ENCODE measurements around the gene NOS3. TPM values are rescaled to one million over a fixed set of nuclear protein-coding genes. Genes with fewer than 3 reads are reported as not detected.

NOS3 gene
- total and polyA plus RNA-seq, 9 of the 15 experiments (the other 6 are each of a cell fraction or from before 2014, with no cell fraction given): 1.1 to 121 (median 23.6) TPM

DNA sequence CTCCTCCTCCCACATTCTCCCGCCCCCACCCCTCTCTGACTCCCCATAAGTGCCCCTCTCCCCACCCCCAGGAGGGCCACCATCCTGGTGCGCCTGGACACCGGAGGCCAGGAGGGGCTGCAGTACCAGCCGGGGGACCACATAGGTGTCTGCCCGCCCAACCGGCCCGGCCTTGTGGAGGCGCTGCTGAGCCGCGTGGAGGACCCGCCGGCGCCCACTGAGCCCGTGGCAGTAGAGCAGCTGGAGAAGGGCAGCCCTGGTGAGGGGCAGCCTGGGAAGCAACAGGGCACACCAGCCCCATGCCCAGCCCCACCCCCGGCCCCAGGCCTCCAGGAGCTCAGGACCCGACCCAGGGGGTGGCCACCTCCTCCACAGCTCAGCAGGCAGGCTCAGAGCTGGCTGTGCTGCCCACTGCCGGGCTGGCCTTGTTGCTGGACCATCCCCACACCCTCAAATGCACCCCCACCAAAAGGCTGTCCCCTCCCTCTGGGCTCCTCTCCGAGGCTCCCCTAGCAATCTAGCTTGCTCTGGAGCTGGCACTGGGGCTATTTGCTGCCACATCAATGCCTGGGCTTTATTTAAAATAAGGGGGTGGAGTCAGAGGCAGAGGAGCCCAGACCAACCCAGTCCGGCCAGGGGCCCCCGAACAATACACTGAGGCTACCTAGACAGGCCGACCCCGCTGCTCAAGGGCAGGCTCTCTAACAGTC, 18.7 kb downstream of the NOS3 start (continued):
- TF ChIP-seq, protein P1, sequence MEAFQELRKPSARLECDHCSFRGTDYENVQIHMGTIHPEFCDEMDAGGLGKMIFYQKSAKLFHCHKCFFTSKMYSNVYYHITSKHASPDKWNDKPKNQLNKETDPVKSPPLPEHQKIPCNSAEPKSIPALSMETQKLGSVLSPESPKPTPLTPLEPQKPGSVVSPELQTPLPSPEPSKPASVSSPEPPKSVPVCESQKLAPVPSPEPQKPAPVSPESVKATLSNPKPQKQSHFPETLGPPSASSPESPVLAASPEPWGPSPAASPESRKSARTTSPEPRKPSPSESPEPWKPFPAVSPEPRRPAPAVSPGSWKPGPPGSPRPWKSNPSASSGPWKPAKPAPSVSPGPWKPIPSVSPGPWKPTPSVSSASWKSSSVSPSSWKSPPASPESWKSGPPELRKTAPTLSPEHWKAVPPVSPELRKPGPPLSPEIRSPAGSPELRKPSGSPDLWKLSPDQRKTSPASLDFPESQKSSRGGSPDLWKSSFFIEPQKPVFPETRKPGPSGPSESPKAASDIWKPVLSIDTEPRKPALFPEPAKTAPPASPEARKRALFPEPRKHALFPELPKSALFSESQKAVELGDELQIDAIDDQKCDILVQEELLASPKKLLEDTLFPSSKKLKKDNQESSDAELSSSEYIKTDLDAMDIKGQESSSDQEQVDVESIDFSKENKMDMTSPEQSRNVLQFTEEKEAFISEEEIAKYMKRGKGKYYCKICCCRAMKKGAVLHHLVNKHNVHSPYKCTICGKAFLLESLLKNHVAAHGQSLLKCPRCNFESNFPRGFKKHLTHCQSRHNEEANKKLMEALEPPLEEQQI (IDR thresholded peaks at IDR 0.05): no peak
- TF ChIP-seq ERF (CRISPR knock-in tag; IDR thresholded peaks at IDR 0.05): no peak
- TF ChIP-seq MEF2D (tag; conservative IDR thresholded peaks at IDR 0.05; ENCODE audit: low read depth): no peak
- TF ChIP-seq ZNF354B (CRISPR knock-in tag; IDR thresholded peaks at IDR 0.05): no peak
- no peak for TF ChIP-seq BHLHE40 (IDR thresholded peaks at IDR 0.05; ENCODE audit: low read length)
- no peak for TF ChIP-seq PHF20 (IDR thresholded peaks at IDR 0.05; ENCODE audit: partially characterized antibody)
- TF ChIP-seq, protein P2, sequence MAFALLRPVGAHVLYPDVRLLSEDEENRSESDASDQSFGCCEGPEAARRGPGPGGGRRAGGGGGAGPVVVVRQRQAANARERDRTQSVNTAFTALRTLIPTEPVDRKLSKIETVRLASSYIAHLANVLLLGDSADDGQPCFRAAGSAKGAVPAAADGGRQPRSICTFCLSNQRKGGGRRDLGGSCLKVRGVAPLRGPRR (CRISPR knock-in tag; IDR thresholded peaks at IDR 0.05): no peak
- TF ChIP-seq, protein P3, sequence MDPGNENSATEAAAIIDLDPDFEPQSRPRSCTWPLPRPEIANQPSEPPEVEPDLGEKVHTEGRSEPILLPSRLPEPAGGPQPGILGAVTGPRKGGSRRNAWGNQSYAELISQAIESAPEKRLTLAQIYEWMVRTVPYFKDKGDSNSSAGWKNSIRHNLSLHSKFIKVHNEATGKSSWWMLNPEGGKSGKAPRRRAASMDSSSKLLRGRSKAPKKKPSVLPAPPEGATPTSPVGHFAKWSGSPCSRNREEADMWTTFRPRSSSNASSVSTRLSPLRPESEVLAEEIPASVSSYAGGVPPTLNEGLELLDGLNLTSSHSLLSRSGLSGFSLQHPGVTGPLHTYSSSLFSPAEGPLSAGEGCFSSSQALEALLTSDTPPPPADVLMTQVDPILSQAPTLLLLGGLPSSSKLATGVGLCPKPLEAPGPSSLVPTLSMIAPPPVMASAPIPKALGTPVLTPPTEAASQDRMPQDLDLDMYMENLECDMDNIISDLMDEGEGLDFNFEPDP (CRISPR knock-in tag; IDR thresholded peaks at IDR 0.05): no peak
- no peak for TF ChIP-seq ZNF165 (CRISPR knock-in tag; IDR thresholded peaks at IDR 0.05; ENCODE audit: borderline replicate concordance)
- 0 out of 2 replicates have a peak, but pooled peaks have one; percentile 19 for TF ChIP-seq ZKSCAN8 (CRISPR knock-in tag; IDR thresholded peaks at IDR 0.05)
- TF ChIP-seq BRD9 (IDR thresholded peaks at IDR 0.05; ENCODE audit: low read depth, partially characterized antibody): peak; percentile 50
- TF ChIP-seq ZBTB7A (IDR thresholded peaks at IDR 0.05; ENCODE audit: borderline replicate concordance, control insufficient read depth, low read depth, low read length): peak; percentile 97
- no peak for TF ChIP-seq GABPB2 (CRISPR knock-in tag; conservative IDR thresholded peaks at IDR 0.05)
- TF ChIP-seq, protein P4, sequence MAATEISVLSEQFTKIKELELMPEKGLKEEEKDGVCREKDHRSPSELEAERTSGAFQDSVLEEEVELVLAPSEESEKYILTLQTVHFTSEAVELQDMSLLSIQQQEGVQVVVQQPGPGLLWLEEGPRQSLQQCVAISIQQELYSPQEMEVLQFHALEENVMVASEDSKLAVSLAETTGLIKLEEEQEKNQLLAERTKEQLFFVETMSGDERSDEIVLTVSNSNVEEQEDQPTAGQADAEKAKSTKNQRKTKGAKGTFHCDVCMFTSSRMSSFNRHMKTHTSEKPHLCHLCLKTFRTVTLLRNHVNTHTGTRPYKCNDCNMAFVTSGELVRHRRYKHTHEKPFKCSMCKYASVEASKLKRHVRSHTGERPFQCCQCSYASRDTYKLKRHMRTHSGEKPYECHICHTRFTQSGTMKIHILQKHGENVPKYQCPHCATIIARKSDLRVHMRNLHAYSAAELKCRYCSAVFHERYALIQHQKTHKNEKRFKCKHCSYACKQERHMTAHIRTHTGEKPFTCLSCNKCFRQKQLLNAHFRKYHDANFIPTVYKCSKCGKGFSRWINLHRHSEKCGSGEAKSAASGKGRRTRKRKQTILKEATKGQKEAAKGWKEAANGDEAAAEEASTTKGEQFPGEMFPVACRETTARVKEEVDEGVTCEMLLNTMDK (IDR thresholded peaks at IDR 0.05; ENCODE audit: borderline replicate concordance, insufficient read depth, low read depth, low read length, poor library complexity, severe bottlenecking): peak; percentile 25
- no peak for TF ChIP-seq ZNF785 (CRISPR knock-in tag; IDR thresholded peaks at IDR 0.05)
- no peak for TF ChIP-seq TCF7L2 (IDR thresholded peaks at IDR 0.05; ENCODE audit: low read depth, low read length)
- TF ChIP-seq ZNF589 (CRISPR knock-in tag; IDR thresholded peaks at IDR 0.05; ENCODE audit: low read depth): no peak
- no peak for TF ChIP-seq MED1 (CRISPR knock-in tag; IDR thresholded peaks at IDR 0.05; ENCODE audit: borderline replicate concordance)
- no peak; the same call in 1 of the 2 replicates for TF ChIP-seq ZBED1 (IDR thresholded peaks at IDR 0.05)

Data from K562 (cell line).